Measurements from ENCODE around the gene USP3.

DNA sequence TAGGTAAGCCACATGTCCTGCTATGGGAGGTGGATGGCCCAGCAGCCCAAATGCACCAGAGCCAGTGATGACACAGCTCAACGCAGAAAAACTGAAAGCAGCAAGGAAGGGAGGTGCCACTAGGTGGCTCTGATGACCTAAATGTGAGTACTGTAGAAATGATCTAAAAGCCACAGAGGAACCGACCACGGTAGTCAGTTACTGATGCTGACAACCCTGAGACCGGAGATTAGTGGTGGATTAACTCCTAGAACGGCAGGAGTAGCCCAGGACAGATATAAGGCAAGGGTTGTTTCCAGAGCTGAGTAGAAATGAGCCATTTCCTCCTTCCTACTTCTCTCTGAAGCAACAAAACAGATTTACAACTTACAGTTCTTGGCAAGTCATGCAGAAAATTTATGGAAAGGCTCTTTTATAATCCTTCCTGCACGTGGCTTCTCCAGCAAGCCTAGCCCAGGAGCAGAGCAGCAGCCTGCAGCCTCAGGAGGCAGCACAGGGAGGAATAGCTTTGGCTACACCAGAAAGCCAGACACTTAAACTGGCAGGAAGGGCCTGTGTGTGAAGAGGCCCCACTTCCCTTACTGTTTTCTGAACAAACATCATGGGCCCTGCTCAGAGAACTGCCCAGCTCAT is 105.9 kb downstream of the USP3 start:
- no peak for TF ChIP-seq GRHL2 (CRISPR knock-in tag; IDR thresholded peaks at IDR 0.05; ENCODE audit: insufficient replicate concordance, severe bottlenecking)
- TF ChIP-seq ESRRA (CRISPR knock-in tag; IDR thresholded peaks at IDR 0.05; ENCODE audit: borderline replicate concordance), result no peak
- TF ChIP-seq, protein P1, sequence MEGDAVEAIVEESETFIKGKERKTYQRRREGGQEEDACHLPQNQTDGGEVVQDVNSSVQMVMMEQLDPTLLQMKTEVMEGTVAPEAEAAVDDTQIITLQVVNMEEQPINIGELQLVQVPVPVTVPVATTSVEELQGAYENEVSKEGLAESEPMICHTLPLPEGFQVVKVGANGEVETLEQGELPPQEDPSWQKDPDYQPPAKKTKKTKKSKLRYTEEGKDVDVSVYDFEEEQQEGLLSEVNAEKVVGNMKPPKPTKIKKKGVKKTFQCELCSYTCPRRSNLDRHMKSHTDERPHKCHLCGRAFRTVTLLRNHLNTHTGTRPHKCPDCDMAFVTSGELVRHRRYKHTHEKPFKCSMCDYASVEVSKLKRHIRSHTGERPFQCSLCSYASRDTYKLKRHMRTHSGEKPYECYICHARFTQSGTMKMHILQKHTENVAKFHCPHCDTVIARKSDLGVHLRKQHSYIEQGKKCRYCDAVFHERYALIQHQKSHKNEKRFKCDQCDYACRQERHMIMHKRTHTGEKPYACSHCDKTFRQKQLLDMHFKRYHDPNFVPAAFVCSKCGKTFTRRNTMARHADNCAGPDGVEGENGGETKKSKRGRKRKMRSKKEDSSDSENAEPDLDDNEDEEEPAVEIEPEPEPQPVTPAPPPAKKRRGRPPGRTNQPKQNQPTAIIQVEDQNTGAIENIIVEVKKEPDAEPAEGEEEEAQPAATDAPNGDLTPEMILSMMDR (IDR thresholded peaks at IDR 0.05), result peak; percentile 56
- TF ChIP-seq, protein P2, sequence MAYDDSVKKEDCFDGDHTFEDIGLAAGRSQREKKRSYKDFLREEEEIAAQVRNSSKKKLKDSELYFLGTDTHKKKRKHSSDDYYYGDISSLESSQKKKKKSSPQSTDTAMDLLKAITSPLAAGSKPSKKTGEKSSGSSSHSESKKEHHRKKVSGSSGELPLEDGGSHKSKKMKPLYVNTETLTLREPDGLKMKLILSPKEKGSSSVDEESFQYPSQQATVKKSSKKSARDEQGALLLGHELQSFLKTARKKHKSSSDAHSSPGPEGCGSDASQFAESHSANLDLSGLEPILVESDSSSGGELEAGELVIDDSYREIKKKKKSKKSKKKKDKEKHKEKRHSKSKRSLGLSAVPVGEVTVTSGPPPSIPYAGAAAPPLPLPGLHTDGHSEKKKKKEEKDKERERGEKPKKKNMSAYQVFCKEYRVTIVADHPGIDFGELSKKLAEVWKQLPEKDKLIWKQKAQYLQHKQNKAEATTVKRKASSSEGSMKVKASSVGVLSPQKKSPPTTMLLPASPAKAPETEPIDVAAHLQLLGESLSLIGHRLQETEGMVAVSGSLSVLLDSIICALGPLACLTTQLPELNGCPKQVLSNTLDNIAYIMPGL (CRISPR knock-in tag; IDR thresholded peaks at IDR 0.05), result no peak
- no peak for TF ChIP-seq SP1 (CRISPR knock-in tag; conservative IDR thresholded peaks at IDR 0.05)
- TF ChIP-seq SMAD4 (CRISPR knock-in tag; IDR thresholded peaks at IDR 0.05), result no peak
- TF ChIP-seq NFYB (CRISPR knock-in tag; conservative IDR thresholded peaks at IDR 0.05; ENCODE audit: low read depth), result no peak
- TF ChIP-seq, protein P3, sequence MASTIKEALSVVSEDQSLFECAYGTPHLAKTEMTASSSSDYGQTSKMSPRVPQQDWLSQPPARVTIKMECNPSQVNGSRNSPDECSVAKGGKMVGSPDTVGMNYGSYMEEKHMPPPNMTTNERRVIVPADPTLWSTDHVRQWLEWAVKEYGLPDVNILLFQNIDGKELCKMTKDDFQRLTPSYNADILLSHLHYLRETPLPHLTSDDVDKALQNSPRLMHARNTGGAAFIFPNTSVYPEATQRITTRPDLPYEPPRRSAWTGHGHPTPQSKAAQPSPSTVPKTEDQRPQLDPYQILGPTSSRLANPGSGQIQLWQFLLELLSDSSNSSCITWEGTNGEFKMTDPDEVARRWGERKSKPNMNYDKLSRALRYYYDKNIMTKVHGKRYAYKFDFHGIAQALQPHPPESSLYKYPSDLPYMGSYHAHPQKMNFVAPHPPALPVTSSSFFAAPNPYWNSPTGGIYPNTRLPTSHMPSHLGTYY (CRISPR knock-in tag; IDR thresholded peaks at IDR 0.05), result no peak
- TF ChIP-seq, protein P4, sequence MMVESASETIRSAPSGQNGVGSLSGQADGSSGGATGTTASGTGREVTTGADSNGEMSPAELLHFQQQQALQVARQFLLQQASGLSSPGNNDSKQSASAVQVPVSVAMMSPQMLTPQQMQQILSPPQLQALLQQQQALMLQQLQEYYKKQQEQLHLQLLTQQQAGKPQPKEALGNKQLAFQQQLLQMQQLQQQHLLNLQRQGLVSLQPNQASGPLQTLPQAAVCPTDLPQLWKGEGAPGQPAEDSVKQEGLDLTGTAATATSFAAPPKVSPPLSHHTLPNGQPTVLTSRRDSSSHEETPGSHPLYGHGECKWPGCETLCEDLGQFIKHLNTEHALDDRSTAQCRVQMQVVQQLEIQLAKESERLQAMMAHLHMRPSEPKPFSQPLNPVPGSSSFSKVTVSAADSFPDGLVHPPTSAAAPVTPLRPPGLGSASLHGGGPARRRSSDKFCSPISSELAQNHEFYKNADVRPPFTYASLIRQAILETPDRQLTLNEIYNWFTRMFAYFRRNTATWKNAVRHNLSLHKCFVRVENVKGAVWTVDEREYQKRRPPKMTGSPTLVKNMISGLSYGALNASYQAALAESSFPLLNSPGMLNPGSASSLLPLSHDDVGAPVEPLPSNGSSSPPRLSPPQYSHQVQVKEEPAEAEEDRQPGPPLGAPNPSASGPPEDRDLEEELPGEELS (CRISPR knock-in tag; IDR thresholded peaks at IDR 0.05), result no peak
- no peak for TF ChIP-seq ATF1 (CRISPR knock-in tag; IDR thresholded peaks at IDR 0.05)
- TF ChIP-seq ZNF423 (CRISPR knock-in tag; IDR thresholded peaks at IDR 0.05), result no peak
- no peak for TF ChIP-seq HMGA2 (CRISPR knock-in tag; IDR thresholded peaks at IDR 0.05)
- TF ChIP-seq ETV6 (CRISPR knock-in tag; IDR thresholded peaks at IDR 0.05), result no peak
- TF ChIP-seq, protein P5, sequence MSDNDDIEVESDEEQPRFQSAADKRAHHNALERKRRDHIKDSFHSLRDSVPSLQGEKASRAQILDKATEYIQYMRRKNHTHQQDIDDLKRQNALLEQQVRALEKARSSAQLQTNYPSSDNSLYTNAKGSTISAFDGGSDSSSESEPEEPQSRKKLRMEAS (CRISPR knock-in tag; IDR thresholded peaks at IDR 0.05), result no peak
